Measurements from ENCODE around the gene SMAP1.
"Not testable (repeated sequence)": the region's sequence is repeated elsewhere in the genome, so short reads cannot be mapped to it uniquely, and the experiment has no call there.

Gene SMAP1

DNA sequence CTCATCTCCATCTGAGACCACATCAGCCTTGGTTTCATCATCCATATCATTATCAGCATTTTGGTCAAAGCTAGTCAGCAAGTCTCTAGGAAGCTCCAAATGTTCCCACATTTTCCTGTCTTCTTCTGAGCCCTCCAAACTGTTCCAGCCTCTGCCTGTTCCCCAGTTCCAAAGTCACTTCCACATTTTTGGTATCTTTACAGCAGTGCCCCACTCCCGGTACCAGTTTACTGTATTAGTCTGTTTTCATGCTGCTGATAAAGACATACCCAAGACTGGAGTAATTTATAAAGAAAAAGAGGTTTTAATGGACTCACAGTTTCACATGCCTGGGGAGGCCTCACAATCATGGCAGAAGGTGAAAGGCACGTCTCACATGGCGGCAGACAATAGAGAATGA, 74.8 kb downstream of the SMAP1 start:
- DNase-seq, result not testable (repeated sequence)

GRCh38 chr6:70753870-70754380, 86.2 kb downstream of the SMAP1 start:
- DNase-seq, result no peak

DNA sequence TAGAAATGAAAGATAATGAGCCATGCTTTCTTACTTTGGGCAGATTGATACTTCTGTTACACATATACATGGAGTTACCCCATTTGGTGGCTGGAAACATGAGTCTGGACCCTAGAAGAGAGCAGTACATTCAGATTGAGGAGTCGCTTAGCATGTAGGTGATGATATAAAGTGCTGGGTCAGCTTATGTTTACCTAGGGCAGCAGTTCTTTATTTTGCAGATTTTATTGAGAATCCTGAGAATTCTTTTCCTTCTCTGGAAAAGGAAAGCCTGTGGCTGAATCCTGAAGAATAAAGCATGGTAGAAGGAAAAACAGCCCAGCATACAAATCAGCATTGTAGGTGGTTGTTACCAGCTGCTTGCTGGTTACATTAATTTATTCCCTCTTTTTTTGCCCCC, 91.2 kb downstream of the SMAP1 start:
- no peak for DNase-seq

GRCh38 chr6:70763754-70764510, 96.2 kb downstream of the SMAP1 start:
- DNase-seq, result no peak

DNA sequence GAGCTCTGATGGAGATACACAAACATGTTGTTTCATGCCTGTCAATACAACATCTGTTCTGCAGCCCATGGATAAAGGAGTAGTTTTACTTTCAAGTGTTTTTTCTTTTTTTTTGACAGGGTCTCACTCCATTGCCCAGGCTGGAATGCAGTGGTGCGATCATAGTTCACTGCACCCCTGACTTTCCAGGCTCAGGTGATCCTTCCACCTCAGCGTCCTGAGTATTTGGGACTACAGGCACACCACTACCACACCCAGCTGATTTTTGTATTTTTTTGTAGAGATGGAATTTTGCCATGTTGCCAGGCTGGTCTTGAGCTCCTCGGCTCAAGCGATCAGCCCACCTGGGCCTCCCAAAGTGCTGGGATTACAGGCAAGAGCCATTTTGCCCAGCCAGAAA, 97.0 kb downstream of the SMAP1 start:
- no peak for DNase-seq

- not testable (repeated sequence) for DNase-seq
Measured at GRCh38 chr6:70771351-70771750, 103.7 kb downstream of the SMAP1 start.

DNA sequence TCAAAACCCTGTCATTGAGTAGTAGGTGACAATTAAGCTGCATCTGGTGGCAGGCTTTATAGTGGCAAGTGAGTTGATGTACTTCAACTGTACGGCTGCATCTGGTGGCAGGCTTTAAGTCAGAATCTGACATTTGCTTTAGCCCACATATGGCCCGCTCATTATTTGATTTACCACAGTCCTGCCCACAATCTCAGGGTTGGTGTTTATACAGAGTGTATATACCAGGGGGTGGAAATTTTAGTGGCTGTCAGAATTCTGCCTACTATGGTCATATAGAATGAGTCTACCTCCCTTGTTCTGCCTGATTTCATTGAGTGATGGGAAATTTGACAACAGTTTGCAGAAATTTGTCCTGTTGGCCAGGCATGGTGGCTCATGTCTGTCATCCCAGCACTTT, 112.3 kb downstream of the SMAP1 start:
- DNase-seq, result no peak

DNA sequence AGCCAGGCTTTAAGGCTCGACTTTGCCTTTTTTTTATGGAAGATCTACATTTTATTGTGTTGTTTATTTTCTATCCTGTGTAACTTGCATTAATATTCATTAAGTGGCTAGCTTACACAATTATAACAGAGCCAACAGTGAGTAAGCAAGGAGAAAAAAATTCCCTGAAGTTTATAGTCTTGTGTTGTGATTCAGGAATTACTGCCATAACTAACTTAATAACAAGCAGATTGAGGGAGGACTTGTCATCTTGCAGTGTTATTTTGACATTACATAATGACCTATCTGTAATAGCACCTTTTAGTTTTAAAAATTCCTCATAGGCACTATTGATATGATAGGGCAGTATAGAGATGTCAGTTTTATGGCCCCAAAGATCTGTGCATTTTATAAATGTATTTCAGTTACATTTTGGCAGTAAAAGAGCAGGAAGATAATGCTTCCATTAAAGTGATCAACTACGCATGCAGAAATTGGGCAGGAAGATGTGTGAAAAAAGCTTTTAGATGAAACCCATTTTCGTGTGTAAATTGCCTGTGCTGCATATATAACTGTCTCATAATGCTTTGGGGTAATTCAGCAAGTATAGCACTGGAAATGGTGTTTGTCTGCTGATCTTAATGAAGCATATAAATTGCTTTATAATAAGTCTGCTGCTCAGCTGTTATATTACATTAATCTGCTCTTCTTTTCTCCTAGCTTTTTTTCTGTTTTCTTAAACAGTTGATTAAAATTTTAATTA, 123.0 kb downstream of the SMAP1 start:
- no peak for DNase-seq

DNA sequence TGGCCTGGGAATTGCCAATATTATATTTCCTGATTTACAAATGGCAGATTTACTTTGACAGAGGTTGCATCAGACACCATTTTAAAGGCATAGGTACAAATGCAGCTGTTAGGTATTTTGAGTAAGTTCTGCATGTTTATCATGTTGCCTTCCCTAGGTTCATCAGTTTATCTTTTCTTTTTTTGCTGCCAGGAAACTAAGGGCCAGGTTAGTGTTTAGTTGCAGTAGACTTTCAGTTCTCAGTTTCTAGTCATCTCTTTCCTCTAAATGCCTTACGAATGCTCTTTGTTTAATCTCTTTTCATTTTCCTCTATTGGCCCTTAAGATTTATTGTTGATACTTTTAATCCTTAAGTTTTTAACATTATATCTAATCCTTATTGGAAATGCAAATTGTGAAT, 129.9 kb downstream of the SMAP1 start:
- DNase-seq, result no peak

GRCh38 chr6:70806086-70806485, 138.4 kb downstream of the SMAP1 start:
- DNase-seq, result no peak

DNA sequence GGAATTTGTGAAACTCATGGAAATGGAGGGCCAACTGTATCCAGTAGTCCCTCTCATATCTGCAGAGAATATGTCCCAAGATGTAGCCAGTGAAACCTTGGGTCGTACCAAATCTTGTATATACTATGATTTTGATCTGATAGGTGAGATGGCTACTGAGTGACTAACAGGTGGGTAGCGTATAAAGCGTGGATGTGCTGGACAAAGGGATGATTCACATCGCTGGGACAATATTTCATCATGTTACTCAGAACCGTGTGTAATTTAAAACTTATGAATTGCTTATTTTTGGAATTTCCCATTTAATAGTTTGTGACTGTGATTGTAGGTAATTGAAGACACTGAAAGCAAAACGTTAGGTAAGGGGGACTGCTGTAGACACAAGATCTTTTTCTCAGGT, 144.1 kb downstream of the SMAP1 start:
- DNase-seq, result no peak

GRCh38 chr6:70813885-70814284, 146.2 kb downstream of the SMAP1 start:
- DNase-seq, result no peak

DNA sequence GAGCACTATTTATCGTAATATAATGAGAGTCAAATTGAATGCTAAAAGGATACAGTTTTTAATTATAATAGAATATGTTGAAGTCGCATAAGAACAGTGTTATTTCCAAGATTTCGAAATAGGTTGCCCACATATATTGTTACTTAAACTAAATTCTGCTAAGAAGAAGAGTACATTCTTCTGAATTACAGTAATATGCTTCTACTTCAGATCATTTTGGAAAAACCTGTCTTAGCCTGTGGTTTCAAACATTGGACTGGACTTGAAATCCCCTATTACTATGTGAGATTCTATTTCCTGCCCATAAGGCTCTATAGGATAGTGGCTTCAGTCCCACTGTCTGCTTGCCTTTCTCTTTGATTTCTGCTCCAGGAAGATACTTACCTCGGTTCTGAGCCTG, 152.0 kb downstream of the SMAP1 start:
- no peak for DNase-seq

DNA sequence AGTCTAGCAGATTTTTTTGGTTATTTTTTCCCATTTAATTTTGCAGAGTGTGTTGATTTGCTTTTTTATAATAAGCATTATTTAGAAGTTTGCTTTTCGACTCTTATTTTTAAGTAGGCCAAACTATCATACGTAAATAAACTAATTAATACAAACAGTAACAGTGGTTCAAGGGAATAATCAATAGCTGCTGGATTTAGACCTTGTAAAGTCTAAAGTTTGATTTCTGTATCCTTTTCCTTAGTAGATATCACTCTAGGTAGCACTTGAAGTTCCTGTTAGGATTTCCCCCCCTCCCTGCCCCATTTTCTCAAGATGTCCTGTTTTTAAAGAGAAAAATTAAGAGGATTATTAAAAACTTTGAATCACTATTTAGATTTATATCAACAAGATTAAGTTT, 153.1 kb downstream of the SMAP1 start:
- no peak for DNase-seq

GRCh38 chr6:70821751-70822150, 154.1 kb downstream of the SMAP1 start:
- DNase-seq, result no peak

DNA sequence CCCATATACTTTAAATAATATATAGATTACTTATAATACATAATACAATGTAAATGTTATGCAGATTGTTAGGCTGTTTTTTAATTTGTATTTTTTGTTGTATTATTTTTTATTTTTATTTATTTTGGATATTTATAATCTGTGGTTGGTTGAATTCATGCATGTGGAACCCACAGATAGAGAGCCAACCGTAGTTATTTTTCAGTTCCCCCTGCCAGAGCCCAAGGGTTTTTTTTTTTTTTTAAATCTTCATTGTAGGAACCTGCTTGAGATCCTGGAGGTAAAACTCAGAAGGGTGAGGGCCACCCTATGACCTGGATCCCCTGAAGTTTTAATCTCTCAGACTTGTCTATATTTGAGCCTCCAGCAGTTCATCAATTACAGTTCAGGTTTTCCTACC, 156.0 kb downstream of the SMAP1 start:
- no peak for DNase-seq

GRCh38 chr6:70831427-70831826, 163.7 kb downstream of the SMAP1 start:
- no peak for DNase-seq

- no peak for DNase-seq
Measured at GRCh38 chr6:70834520-70834919, 166.8 kb downstream of the SMAP1 start.

DNA sequence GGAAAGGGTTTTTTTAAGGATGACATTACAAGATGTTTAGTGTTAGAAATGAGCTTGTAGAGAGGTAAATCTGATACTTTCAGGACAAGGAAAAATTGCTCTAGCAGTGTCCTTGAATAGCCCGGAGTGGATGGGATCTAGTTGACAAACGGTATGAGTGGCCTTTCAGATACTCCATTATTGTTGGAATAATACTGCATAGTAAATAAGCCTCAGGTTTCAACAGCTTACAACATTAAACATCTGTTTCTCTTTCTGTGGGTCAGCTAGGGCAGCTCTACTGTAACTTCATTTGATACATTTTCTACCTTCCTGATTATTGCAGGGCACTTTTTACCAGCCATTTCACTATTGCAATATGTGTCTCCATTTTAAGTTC, 171.2 kb downstream of the SMAP1 start:
- DNase-seq, result no peak

DNA sequence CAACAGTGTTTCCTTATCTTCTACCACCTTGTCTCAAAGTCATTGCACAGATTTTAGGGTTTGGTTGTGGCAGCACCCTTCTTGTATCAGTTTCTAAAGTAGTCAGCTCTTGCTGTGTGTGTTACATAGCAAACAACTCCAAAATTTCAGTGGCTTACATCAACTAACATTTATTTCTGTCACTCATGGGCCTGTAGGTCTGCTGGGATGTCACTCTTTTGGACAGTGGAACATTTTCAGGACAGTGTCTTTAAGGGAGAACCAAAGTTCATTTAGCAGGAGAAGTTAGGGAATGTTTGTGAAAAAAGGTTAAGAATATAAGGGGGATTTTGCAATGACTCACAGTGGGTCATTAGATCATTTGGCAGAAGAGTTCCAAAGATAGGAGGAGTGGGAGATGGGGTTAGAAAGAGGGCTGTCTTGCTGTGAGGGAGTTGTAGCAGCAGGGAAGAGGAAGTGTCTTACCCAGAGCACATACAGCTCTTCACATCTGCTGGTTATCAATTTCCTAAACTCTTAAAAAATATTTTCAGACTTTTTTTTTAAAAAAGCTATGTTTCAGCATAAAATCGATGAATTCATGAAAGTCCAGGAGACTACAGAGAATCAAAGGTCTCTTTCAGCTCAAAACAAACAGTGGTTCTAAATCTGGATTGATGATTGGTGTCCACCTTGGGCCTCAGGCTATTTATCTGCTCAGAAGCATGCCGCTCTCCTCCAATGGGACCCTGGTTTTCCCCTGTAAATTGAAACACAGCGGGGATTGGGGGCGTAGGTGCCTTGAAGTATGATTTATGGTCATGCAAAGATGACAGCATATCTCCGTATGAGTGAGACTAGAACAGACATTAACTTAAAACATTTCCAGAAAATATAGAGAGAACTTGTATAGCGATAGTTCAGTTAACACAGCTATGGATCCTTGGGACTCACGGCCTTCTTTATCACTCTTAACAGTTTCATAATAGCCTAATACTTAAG, 171.9 kb downstream of the SMAP1 start:
- no peak for DNase-seq

GRCh38 chr6:70841112-70841511, 173.4 kb downstream of the SMAP1 start:
- no peak for DNase-seq

DNA sequence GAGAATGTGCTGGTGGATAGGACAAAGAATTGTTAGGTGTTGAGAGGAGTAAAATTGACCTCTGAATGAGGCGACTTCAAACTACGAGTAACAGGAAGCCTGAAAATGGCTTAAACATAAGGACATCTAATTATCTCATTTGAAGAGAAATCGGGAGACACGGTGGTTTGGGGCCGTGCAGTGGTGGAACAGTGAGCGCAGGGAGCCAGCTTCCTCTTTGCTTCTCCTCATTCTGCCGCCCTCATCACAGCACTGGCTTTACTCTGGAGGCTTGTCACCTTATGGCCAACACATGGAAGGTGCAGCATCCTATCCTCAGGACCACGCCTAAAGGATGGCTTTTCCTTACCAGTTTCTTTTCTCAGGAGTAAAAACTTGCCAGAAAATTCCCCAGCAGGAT, 174.9 kb downstream of the SMAP1 start:
- DNase-seq, result no peak

GRCh38 chr6:70843328-70843918, 175.7 kb downstream of the SMAP1 start:
- DNase-seq, result no peak
